HG03139 (cell line): Measurements from ENCODE around the gene HHATL.

Source experiments
- ATAC-seq: cut with Tn5 transposase; IDR thresholded peaks from one replicate; pipeline ENCODE4 v1.9.1; 2021; ENCODE audit not compliant: unreplicated experiment

The HHATL gene

GRCh38 chr3:42699511-42699971 lies 3.1 kb downstream of the HHATL start:
- ATAC-seq = no peak

GRCh38 chr3:42698911-42699230 lies 3.7 kb downstream of the HHATL start:
- no peak for ATAC-seq

- ATAC-seq = no peak
Measured at GRCh38 chr3:42698216-42698910, 4.2 kb downstream of the HHATL start.

- no peak for ATAC-seq
Measured at GRCh38 chr3:42697289-42698051, 5.1 kb downstream of the HHATL start.

- no peak for ATAC-seq
Measured at GRCh38 chr3:42696356-42697288, 6.0 kb downstream of the HHATL start.

GRCh38 chr3:42694366-42694765 lies 8.2 kb downstream of the HHATL start:
- ATAC-seq = no peak

GRCh38 chr3:42693530-42693930 lies 9.1 kb downstream of the HHATL start:
- no peak for ATAC-seq

GRCh38 chr3:42692667-42693529 lies 9.7 kb downstream of the HHATL start:
- ATAC-seq = no peak

- no peak for ATAC-seq
Measured at GRCh38 chr3:42691816-42692666, 10.6 kb downstream of the HHATL start.

- no peak for ATAC-seq
Measured at GRCh38 chr3:42690766-42691680, 11.6 kb downstream of the HHATL start.

- ATAC-seq = no peak
Measured at GRCh38 chr3:42690191-42690590, 12.4 kb downstream of the HHATL start.

GRCh38 chr3:42689421-42690014 lies 13.1 kb downstream of the HHATL start:
- no peak for ATAC-seq

GRCh38 chr3:42688487-42689420 lies 13.8 kb downstream of the HHATL start:
- no peak for ATAC-seq

GRCh38 chr3:42688016-42688415 lies 14.6 kb downstream of the HHATL start:
- ATAC-seq = no peak

GRCh38 chr3:42686832-42687650 lies 15.6 kb downstream of the HHATL start:
- ATAC-seq = no peak
